OCI-LY3 (cell line): ENCODE data around the gene RFNG.

Source experiments
- EZH2phosphoT487 ChIP-seq: fragments of 200-600 bp; shearing (Covaris generic); IDR thresholded peaks from 2 replicates; pipeline ENCODE4 v1.6.1; 2018; ENCODE audit warnings: antibody characterized with exemption, mixed run types, low read depth
- TF ChIP-seq, protein P1 (sequence below): fragments of 200-600, 300-600 bp; sonication (generic); IDR thresholded peaks from 2 replicates; pipeline ENCODE4 v1.5.1; 2014; ENCODE audit warnings: antibody characterized with exemption, low read length, low read depth

DNA sequence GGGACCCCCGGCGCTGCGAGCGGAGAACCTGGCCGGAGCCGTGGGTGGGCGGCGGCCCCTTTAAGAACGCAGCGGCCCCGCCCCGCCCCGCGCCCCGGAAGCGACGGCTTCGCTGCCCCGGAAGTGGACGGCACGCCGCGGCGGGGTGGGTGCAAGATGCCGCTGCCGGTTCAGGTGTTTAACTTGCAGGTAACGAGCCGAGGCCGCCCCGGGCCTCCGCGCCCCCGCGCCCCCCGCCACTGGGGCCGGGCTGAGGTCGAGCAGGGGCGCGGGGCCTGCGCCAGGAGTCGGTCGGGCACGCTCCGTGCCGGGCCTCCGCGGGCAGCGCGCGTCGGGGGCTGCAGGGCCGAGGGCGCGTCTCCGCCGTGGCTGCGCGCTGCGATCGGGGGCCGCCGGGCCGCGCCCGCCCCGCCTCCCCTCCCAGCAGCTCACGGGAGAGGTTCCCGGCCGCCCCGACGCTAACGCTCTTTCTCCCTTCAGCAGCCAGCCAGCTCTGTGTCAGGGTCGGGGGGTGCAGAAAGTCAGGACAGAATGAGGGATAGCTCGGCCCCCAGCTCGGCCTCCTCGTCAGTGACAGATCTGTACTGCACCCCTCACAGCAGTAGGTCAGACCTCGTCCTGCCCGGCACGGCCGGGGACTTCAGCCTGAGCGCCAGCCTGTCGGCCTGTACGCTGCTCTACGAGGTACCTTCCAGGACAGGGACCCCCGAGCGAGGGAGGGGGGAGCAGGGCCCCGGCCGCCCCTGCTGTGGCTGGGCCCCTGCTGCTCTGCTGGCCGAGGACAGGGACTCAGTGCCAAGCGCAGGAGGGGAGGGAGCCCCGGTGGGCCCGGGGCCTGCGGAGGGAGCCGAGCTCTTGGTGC lies at the start of gene RFNG, which contains the start of gene GPS1:
- TF ChIP-seq, protein P1, sequence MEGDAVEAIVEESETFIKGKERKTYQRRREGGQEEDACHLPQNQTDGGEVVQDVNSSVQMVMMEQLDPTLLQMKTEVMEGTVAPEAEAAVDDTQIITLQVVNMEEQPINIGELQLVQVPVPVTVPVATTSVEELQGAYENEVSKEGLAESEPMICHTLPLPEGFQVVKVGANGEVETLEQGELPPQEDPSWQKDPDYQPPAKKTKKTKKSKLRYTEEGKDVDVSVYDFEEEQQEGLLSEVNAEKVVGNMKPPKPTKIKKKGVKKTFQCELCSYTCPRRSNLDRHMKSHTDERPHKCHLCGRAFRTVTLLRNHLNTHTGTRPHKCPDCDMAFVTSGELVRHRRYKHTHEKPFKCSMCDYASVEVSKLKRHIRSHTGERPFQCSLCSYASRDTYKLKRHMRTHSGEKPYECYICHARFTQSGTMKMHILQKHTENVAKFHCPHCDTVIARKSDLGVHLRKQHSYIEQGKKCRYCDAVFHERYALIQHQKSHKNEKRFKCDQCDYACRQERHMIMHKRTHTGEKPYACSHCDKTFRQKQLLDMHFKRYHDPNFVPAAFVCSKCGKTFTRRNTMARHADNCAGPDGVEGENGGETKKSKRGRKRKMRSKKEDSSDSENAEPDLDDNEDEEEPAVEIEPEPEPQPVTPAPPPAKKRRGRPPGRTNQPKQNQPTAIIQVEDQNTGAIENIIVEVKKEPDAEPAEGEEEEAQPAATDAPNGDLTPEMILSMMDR, result no peak
- no peak for TF ChIP-seq EZH2phosphoT487
